T-helper 2 cell treated with Interferon-gamma antibody and Interleukin-4, amounts not matched to agents 5 μg/mL and 100 μg/mL, for 36 hours (primary cell): Measurements from ENCODE around the gene RASGRP1.

Source experiments
- DNase-seq: peaks from one replicate; pipeline ENCODE4 v3.0.0; 2021; ENCODE audit warnings: low spot score
- H3K27ac Mint-ChIP-seq: one replicate; pipeline ENCODE4 v1.8.0; 2021; ENCODE audit warnings: mild to moderate bottlenecking, mixed read lengths
- H3K27me3 Mint-ChIP-seq: one replicate; pipeline ENCODE4 v1.8.0; 2021; ENCODE audit warnings: low read depth, mixed read lengths
- H3K36me3 Mint-ChIP-seq: one replicate; pipeline ENCODE4 v1.8.0; 2021; ENCODE audit warnings: low read depth, mixed read lengths
- H3K4me1 Mint-ChIP-seq: one replicate; pipeline ENCODE4 v1.8.0; 2021; ENCODE audit warnings: low read depth, mixed read lengths
- H3K4me3 Mint-ChIP-seq: one replicate; pipeline ENCODE4 v1.8.0; 2022; ENCODE audit warnings: mild to moderate bottlenecking, moderate library complexity, mixed read lengths
- H3K9me3 Mint-ChIP-seq: one replicate; pipeline ENCODE4 v1.8.0; 2021; ENCODE audit warnings: mixed read lengths

RASGRP1 gene

GRCh38 chr15:38464675-38465074, 99.9 kb downstream of the RASGRP1 start:
- H3K4me1 Mint-ChIP-seq, result peaks cover 25% of the 10 kb centered on the region

GRCh38 chr15:38463893-38464292, 100.7 kb downstream of the RASGRP1 start:
- H3K9me3 Mint-ChIP-seq, result no peaks in the 10 kb centered on the region
- H3K4me1 Mint-ChIP-seq, result peaks cover 25% of the 10 kb centered on the region
- no peak for DNase-seq

More at GRCh38 chr15:38464675-38465074, 99.9 kb downstream of the RASGRP1 start:
- Mint-ChIP-seq H3K9me3 (no peaks in the 10 kb centered on the region), H3K27ac (no peak overlapping the region), H3K4me3 (no peak overlapping the region), H3K27me3 (no peaks in the 10 kb centered on the region), H3K36me3 (peaks cover 4% of the 10 kb centered on the region)
- DNase-seq, result no peak

GRCh38 chr15:38461066-38461833, 103.4 kb downstream of the RASGRP1 start:
- Mint-ChIP-seq H3K9me3 (no peaks in the 10 kb centered on the region), H3K27ac (no peak overlapping the region), H3K27me3 (no peaks in the 10 kb centered on the region), H3K36me3 (peaks cover 5% of the 10 kb centered on the region), H3K4me1 (peaks cover 34% of the 10 kb centered on the region), H3K4me3 (no peak overlapping the region)
- no peak for DNase-seq

More at GRCh38 chr15:38463893-38464292, 100.7 kb downstream of the RASGRP1 start:
- H3K27me3 Mint-ChIP-seq, result no peaks in the 10 kb centered on the region
- H3K27ac Mint-ChIP-seq, result no peak overlapping the region
- no peak overlapping the region for H3K4me3 Mint-ChIP-seq
- H3K36me3 Mint-ChIP-seq, result peaks cover 5% of the 10 kb centered on the region

- H3K4me3 Mint-ChIP-seq, result no peak overlapping the region
- no peak for DNase-seq
- H3K27me3 Mint-ChIP-seq, result no peaks in the 10 kb centered on the region
- peaks cover 3% of the 10 kb centered on the region for H3K36me3 Mint-ChIP-seq
- no peak overlapping the region for H3K27ac Mint-ChIP-seq
- H3K4me1 Mint-ChIP-seq, result peaks cover 37% of the 10 kb centered on the region
- H3K9me3 Mint-ChIP-seq, result no peaks in the 10 kb centered on the region
These were observed 104.1 kb downstream of the RASGRP1 start for GRCh38 chr15:38460543-38460942.

- H3K27me3 Mint-ChIP-seq, result no peaks in the 10 kb centered on the region
- no peak for DNase-seq
- peaks cover 3% of the 10 kb centered on the region for H3K36me3 Mint-ChIP-seq
- H3K4me3 Mint-ChIP-seq, result no peak overlapping the region
- no peaks in the 10 kb centered on the region for H3K9me3 Mint-ChIP-seq
- H3K4me1 Mint-ChIP-seq, result peaks cover 44% of the 10 kb centered on the region
- H3K27ac Mint-ChIP-seq, result peak overlapping the region; percentile 10
These were observed 105.1 kb downstream of the RASGRP1 start for GRCh38 chr15:38459480-38459879.

GRCh38 chr15:38458646-38459045, 106.0 kb downstream of the RASGRP1 start:
- H3K9me3 Mint-ChIP-seq, result no peaks in the 10 kb centered on the region
- peaks cover 3% of the 10 kb centered on the region for H3K36me3 Mint-ChIP-seq
- DNase-seq, result no peak
- H3K27ac Mint-ChIP-seq, result no peak overlapping the region
- H3K4me1 Mint-ChIP-seq, result peaks cover 45% of the 10 kb centered on the region
- H3K27me3 Mint-ChIP-seq, result no peaks in the 10 kb centered on the region
- H3K4me3 Mint-ChIP-seq, result no peak overlapping the region

- Mint-ChIP-seq H3K36me3 (peaks cover 2% of the 10 kb centered on the region), H3K4me1 (peaks cover 25% of the 10 kb centered on the region), H3K9me3 (no peaks in the 10 kb centered on the region)
These were observed 109.5 kb downstream of the RASGRP1 start for GRCh38 chr15:38455092-38455491.

GRCh38 chr15:38454696-38455090, 109.9 kb downstream of the RASGRP1 start:
- peak overlapping the region; percentile 83 for H3K4me3 Mint-ChIP-seq
- DNase-seq, result no peak
- peaks cover 2% of the 10 kb centered on the region for H3K36me3 Mint-ChIP-seq
- H3K27ac Mint-ChIP-seq, result peak overlapping the region; percentile 92
- H3K9me3 Mint-ChIP-seq, result no peaks in the 10 kb centered on the region
- H3K27me3 Mint-ChIP-seq, result peaks cover 21% of the 10 kb centered on the region
- peaks cover 21% of the 10 kb centered on the region for H3K4me1 Mint-ChIP-seq

More at GRCh38 chr15:38455092-38455491, 109.5 kb downstream of the RASGRP1 start:
- H3K27me3 Mint-ChIP-seq, result peaks cover 17% of the 10 kb centered on the region
- no peak for DNase-seq
- peak overlapping the region; percentile 83 for H3K4me3 Mint-ChIP-seq
- peak overlapping the region; percentile 92 for H3K27ac Mint-ChIP-seq

- peaks cover 21% of the 10 kb centered on the region for H3K4me1 Mint-ChIP-seq
These were observed 110.5 kb downstream of the RASGRP1 start, which contains the start of gene FAM98B for GRCh38 chr15:38453971-38454695. Gene FAM98B, plus strand, starts transcription at chr15:38454127. Its CDS starts 35 bp downstream, at chr15:38454162.

GRCh38 chr15:38441130-38441519, 123.5 kb downstream of the RASGRP1 start:
- Mint-ChIP-seq H3K36me3 (no peaks in the 10 kb centered on the region), H3K9me3 (no peaks in the 10 kb centered on the region), H3K27ac (no peak overlapping the region), H3K4me3 (no peak overlapping the region), H3K4me1 (peaks cover 6% of the 10 kb centered on the region), H3K27me3 (peaks cover 39% of the 10 kb centered on the region)
- no peak for DNase-seq

More at GRCh38 chr15:38453971-38454695, 110.5 kb downstream of the RASGRP1 start, which contains the start of gene FAM98B:
- peak within 1 kb of the TSS; percentile 92 for H3K27ac Mint-ChIP-seq
- H3K4me3 Mint-ChIP-seq, result peak within 1 kb of the TSS; percentile 83
- H3K27me3 Mint-ChIP-seq, result peaks cover 24% of the 10 kb centered on the region
- peak; percentile 86 for DNase-seq
- H3K9me3 Mint-ChIP-seq, result no peaks in the 10 kb centered on the region
- peaks cover under 1% of the 10 kb centered on the region for H3K36me3 Mint-ChIP-seq

- no peak overlapping the region for H3K4me3 Mint-ChIP-seq
- no peaks in the 10 kb centered on the region for H3K9me3 Mint-ChIP-seq
- DNase-seq, result peak; percentile 30
- H3K27me3 Mint-ChIP-seq, result peaks cover 45% of the 10 kb centered on the region
- no peaks in the 10 kb centered on the region for H3K36me3 Mint-ChIP-seq
- H3K27ac Mint-ChIP-seq, result no peak overlapping the region
- peaks cover 6% of the 10 kb centered on the region for H3K4me1 Mint-ChIP-seq
These were observed 124.1 kb downstream of the RASGRP1 start for GRCh38 chr15:38440353-38441129.
